SW 1271 (cell line): ENCODE measurements around the gene YPEL4.

Experiments used
- DNase-seq, 2 experiments: peaks; one replicate each; lab custom pipeline; 2025; lab: John Stamatoyannopoulos, UW

YPEL4 gene

DNA sequence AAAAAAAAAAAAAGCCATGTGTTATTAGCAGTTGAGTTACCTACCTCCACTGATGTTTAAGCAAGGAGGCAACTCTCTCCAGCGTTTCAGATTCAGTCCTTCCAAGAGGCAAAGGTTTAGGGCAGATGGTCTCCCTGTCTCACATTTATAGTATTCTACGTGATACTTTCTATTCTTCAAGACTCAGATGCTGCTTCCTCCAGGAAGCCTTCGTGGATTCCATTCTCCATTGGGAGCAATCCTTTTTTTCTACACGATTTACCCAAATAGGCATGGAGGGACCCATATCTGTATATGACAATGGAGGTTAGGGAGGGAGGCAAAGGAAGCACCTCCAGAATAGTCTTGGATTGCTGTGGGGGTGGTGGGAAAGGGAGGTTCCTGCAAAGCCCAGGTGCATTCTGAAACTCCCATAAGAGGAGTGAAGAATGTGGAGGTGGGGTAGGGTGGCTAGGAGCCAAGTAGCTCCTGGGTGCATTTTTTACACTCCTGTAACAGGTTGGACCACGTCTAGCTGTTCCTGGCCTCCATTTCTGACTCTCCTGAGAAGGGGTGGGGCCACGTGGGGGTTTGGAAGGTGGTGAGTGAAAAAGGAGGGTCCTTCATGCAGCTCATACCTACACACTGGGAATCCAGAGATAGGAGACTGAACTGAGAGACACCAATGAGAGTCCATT lies 16.2 kb downstream of the YPEL4 start:
- DNase-seq = no peak

DNA sequence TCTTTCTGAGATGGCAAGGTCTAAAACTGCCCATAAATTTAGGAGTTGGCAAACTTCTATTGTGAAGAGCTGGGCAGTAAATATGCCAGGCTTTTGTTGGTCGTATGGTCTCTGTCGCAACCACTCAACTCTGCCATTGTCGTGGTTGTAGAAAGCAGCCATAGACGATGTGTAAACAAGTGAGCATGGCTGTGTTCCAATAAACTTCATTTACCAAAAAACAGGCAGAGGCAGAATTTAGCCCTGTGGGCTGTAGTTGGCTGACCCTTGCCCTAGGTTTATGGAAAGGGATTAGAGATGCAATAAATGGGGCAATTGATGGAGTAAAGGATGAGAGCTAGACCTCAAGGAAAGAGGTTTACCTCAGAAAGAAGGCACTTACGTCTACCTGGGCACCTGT lies 17.6 kb downstream of the YPEL4 start:
- no peak for DNase-seq

DNA sequence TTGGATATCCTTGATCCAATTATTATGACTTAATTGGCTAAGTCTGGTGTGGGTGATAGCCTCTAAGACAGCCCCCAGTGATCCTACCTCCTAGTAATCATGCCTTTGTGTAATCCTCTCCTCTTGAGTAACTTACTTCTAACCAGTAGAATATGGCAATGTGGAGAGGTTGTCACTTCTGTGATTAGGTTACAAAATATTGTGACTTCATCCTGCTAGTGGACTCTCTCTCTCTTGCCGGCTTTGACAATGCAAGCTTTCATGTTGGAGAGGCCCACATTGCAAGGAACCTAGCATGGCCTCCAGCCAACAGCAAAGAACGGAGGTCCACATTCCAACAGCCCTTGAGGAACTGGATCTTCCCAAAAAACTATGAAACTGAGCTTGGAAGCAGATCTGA lies 19.5 kb downstream of the YPEL4 start:
- no peak for DNase-seq

DNA sequence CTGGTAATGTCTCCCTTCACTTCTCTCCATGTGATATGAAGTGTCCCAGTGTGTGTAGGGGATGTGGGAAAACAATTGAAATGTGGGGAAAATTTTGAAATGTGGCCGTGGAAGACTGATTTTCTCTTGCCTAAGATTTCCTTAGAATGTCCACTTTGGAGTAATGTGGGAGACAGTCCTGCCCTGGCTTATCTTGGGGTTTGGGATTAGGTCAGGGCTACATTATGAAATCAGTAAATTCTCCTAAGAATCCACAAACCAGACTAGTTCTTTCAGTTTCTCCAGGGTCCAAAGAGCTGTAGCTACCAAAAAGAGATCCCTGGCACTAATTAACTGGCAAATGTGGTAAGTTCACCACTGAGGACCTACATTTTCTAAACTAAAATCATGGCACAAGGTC lies 22.8 kb downstream of the YPEL4 start:
- DNase-seq = no peak

DNA sequence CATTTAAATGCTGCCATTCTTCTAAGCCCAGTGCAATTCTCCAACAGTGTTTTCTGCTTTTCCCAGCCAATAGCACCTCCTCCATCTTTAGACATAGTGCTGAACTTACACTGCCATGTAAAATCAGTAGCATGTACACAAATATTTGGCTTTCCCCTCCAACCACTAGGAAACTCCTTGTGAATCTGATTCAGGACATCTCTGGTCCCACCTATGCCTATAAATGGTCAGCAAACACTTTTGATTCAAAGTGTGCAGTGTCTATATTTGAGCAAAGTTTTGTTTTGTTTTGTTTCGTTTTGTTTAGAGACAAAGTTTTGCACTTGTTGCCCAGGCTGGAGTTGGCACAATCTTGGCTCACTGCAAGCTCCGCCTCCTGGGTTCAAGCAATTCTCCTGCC lies 24.8 kb downstream of the YPEL4 start:
- DNase-seq = no peak

DNA sequence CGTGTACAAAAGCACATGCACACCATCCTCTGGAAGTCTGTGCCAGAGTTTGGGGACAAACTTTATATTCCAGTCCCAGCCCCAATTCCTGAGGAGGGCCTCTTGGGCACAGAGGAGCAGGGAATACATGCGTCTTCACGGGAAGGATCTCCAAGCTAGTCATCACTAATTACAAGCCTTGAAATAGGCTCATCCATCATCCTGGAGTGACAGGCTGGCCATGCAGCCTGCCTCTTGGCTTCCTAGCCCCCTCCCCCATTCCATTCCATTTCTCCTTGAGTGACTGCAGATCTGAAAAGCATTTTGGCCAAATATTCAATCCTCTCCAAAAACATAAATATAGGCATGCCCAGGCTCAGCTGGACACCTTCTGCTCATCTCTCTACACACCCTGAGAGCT lies 27.4 kb downstream of the YPEL4 start:
- no peak for DNase-seq

DNA sequence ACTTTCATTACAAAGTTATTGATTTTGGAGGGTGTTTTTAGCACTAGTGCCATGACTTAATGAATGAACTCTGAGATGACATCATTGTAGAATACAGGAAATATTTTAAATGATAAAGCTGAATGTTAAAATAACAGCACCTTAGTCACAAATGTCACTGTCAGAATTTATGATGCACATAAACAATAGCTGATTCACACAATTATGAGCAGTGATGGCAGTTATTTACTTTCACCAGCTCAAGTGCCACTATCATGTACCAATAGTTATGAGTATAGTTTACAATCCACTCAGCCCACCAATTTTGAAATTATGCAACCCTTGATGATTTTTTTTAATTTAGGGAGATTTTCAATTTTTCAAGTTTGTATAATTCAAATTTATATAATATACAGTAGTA lies 29.2 kb downstream of the YPEL4 start:
- DNase-seq = no peak

DNA sequence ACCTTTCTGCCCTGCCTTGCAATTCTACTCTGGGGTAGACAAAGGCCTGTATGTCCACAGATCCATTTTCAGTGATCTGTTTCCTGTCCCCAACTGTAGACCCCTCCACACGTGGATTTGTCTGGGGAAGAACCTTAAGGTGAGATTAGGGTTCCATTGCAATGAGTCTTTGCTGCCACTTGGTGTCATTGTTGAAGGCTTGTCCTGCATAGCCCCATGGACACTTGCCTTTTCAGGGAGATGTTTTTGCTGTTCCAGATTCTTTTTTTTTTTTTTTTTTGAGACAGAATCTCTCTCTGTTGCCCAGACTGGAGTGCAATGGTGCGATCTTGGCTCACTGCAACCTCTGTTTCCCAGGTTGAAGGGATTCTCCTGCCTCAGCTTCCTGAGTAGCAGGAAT lies 30.4 kb downstream of the YPEL4 start:
- DNase-seq = no peak

DNA sequence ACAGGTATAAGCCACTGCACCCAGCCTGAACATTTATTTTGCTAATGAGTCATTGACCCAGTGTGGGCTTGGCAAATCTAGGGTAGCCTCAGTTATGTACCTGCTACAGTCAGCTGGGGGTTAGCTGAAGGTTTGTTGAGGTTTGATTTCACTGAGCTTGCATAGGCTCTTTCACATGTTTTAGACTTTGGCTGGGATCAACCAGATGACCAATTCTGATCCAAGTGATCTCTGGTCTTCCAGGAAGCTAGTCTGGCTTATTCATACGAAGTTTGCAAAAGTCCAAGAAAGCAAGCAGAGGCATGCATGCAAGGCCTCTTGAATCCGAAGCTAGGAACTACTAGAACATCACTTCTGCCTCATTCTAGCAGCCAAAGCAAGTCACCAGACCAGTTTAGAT lies 31.3 kb downstream of the YPEL4 start:
- DNase-seq = no peak

DNA sequence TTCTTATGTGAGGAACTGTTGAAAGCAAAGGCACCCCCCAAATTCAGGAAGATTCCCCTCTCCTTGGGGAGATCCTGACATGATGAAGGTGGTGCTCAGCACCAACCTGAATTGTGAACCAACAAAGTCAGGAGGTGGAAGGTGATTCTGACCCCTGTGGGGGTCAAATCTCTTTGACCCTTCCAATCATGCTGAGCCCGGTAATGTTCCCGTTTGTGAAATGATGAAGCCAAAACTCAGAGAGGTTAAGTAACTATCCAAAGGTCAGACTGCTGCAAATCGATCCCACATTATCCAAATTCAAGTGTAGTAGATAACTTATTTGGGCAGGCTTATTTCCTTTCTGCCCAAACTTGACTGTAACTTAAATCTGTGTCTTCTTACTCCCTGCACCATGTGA lies 33.1 kb downstream of the YPEL4 start:
- no peak for DNase-seq

DNA sequence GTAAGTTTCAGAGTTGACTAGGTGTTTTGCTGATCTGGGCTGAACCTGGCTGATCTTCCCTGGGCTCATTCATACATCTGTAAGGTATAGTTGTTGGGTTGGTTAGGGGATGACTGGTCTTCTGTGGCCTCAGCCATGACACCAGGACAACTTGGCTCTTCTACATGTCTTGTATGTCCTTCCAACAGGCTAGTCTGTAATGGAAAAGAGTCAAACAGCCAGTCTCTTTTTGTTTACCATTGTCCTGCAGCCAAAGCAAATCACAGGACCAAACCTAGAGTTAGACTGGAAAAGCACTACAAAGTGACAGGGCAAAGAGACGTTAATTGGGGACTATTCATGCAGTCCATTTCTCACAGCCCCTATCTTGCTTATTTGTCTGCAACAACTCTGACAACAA lies 34.4 kb downstream of the YPEL4 start:
- DNase-seq = no peak

DNA sequence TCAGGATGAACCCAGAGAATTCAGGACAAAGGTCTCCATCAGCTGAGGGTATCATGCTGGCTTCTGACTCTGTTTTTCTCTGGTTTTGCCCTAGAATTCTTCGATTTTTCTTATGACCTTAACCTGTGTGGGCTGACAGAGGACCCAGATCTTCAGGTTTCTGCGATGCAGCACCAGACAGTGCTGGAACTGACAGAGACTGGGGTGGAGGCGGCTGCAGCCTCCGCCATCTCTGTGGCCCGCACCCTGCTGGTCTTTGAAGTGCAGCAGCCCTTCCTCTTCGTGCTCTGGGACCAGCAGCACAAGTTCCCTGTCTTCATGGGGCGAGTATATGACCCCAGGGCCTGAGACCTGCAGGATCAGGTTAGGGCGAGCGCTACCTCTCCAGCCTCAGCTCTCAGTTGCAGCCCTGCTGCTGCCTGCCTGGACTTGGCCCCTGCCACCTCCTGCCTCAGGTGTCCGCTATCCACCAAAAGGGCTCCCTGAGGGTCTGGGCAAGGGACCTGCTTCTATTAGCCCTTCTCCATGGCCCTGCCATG lies 35.4 kb downstream of the YPEL4 start:
- DNase-seq = no peak

DNA sequence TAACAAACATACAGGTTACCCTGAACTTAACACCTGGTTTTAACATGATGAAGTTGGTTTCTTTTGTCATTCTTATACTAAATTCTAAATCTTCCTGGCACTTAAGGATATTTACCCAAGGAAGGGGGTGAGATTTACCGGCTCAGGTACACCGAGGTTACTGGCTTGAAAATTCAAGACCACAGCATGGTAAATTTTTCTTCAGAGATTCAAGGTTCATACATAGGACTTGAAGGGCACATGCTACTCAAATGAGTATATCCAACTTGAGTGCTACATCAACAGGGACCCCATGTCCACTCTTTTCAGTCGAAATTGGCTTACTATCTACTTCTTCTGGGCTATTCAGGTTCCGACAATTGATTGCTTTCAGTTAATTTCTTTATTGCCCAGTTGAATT lies 39.5 kb downstream of the YPEL4 start:
- DNase-seq = no peak

DNA sequence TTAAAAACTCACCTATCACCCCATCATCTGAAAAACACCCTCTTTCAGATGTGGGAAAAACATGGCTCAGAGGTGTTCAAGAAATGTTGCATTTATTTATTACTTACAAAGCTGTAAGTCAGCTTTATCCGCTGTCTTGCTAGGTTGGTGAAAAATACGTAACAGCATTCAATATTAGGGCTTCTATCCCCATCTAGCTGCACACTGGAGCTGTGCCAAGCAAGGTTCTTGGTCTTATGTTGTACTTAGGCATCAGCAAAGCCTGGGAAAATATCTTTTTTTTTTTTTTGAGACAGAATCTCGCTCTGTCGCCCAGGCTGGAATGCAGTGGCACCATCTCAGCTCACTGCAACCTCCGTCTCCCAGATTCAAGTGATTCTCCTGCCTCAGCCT lies 44.7 kb downstream of the YPEL4 start:
- DNase-seq = no peak

DNA sequence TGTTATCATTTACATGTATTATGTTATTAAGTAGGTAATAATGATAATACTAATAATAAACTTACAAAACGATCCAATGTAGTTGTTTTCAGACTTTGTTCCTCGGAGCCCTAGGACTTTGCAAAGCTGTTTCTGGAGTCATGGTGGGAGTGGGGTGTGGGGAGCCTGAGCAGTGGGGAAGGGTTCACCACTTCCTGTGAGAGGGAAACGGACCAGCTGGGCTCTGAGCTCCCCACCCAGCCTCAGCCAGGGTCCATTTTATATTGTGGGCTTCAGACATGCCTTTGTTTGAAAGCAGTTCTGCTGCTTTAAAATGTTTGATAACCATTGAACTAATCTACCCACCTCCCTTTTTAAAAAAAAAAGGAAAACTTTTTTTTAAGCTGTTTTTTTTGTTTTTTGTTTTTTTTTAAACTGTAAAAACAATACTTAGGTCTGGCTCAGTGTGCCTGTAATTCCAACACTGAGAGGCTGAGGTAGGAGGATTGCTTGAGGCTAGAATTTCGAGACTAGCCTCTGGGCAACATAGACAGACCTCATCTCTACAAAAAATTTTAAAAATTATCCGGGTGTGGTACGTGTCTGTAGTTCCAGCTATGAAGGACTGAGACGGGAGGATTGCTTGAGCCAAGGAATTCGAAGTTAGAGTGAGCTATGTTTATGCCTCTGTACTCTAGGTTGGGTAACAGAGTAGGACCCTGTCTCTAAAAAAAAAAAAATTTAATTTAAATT lies 45.2 kb downstream of the YPEL4 start:
- DNase-seq = no peak

DNA sequence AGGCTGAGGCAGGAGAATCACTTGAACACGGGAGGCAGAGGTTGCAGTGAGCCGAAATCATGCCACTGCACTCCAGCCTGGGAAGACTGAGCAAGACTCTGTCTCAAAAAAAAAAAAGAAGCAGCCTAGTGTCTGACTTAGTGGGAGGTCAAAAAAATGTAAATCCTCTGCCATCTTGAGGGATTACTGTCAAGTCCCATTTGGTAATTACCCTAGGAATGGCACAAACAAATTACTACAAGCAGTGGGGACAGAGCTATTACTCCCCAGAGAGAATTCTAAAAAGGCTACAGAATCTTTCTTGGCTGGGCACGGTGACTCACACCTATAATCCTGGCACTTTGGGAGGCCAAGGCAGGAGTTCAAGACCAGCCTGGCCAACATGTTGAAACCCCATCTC lies 48.4 kb downstream of the YPEL4 start:
- DNase-seq = no peak

DNA sequence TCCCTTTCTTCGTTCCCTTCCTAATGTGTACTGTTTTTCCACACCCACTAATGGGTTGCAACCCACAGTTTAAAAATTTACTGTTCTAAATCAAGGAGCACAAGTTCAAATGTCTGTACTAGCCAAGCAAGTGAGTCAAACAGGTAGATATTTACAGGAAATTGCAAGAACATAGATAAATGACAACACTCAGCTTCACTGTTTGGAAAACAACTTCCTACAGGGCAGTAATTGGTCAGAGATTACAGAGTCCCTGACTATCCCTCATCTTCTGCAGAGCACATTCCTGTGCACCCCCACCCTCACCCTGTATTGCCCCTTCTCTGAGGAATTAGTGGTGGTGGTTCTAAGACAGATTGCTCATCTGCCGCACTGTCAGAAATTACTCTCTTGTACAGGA lies 50.3 kb downstream of the YPEL4 start:
- no peak for DNase-seq

DNA sequence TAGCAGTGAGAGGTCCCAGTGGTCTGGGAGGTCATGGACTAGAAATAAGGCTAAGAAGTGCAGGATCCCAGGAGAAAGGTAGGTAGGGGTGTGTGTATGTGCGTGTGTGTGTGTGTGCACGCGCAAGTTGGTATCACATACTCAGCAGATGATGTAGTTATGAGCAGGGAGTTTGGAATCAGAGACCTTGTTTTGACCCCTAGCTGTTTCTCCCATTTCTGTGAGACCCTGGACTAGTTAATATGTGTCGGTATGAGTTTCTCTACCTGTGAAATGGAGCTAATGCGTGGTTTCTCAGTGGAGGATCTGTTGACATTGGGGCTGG lies 50.9 kb downstream of the YPEL4 start:
- no peak for DNase-seq

DNA sequence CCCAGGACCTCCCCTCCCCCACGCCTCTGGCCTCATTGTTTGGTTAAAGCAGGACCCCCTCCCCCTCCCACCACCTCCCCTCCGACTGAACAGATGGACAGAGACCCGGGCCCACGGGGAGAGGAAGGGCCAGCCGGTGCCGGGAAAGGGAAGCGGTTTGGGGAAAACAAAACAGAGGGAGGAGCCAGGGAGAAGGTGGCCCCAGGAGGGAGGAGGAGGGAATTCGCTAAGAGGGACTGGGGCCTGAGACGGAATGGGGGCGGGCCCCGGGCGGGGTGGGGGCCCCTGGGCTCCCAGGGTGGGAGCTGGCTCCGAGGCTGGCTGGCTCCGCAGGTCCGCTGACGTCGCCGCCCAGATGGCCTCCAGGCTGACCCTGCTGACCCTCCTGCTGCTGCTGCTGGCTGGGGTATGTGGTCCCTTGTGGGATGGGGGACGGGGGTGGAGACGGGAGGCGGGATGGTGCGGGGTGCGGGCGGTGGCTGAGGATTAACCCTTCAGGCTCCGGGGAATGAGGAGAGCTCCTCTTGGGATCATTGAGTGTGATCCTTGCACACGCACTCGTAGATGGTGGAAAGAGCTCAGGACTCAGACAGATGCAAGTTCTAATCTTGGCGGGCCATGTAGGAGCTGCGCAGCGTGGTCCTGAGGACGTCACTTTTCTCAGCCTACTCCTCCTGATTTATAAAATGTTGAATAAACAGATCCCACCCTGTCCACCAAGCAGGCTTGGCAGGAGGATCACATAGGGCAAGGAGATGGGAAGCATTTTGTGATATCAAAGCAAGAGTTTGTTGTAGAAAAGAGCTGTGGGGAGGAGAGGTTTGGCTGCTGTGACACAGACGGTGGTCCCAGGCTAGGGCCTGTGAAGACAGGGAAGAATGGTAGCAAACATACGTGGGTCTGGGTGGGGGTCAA lies 51.5 kb downstream of the YPEL4 start:
- no peak for DNase-seq

DNA sequence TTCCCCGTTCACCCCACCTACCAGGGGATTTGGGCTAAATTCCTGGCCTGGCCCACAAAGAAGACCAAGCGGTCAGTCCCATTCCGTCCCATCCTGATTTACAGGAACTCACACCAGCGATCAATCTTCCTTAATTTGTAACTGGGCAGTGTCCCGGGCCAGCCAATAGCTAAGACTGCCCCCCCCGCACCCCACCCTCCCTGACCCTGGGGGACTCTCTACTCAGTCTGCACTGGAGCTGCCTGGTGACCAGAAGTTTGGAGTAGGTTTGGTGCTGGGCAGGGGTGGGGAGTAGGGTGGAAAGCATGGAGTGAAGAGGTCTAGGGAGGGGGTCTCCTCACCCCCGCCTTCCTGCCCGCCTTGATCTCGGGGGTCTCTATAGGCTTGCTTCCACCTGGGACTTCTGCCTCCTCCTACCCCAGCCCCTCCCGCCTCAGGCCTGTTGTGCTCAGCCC lies 52.2 kb downstream of the YPEL4 start, which contains the start of gene SERPING1:
Gene SERPING1, plus strand, starts transcription at position 225 of the 455 bp plus-strand sequence. CDS start 586 bp downstream, outside the sequence.
- no peak for DNase-seq

DNA sequence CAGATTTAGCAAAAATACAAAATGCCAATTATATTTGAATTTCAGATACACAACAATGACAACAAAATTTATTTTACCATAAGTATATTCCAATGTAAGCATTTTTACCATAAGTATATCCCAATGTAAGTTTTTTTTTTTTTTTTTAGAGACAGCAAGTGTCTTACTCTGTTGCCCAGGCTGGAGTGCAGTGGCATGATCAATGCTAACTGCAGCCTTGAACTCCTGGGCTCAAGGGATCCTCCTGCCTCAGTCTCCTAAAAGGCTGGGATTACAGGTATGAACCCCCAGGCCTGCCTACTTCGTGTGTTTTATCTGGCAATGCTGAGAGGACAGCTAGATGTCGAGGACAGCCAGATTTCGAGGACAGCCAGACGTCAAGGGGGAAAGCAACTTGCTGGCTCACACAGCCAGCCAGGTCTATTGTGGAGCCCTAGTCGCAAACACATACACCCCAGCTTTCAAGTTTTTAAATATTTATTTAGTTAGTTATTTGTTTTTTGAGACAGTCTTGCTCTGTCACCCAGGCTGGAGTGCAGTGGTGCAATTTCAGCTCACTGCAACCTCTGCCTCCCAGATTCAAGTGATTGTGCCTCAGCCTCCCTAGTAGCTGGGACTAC lies 53.3 kb downstream of the YPEL4 start:
- DNase-seq = no peak
